ENCODE measurements around the gene CRYGS. TPM values are rescaled to one million over a fixed set of nuclear protein-coding genes. Genes with fewer than 3 reads are reported as not detected.

The CRYGS gene
- total and polyA plus RNA-seq, 9 of the 15 experiments (the other 6 are each of a cell fraction or from before 2014, with no cell fraction given), result 1.5 to 3.8 (median 2.0) TPM

GRCh38 chr3:186593862-186594261, 49.7 kb upstream of the CRYGS start:
- DNase-seq (ENCODE audit: extremely low read depth in 1 of 4, low spot score in 3 of 4) (no peak), ATAC-seq (no peak), FAIRE-seq (no peak)
- Histone ChIP-seq H2AFZ (ENCODE audit: low read depth, low read length) (no peak overlapping the region), H3K27me3 (ENCODE audit: control insufficient read depth in 2 of 2, insufficient read depth in 2 of 2, low read length in 2 of 2) (no peaks in the 10 kb centered on the region), H3K4me3 (no peak overlapping the region), H3K4me2 (ENCODE audit: insufficient read depth, low read length) (no peak overlapping the region), H4K20me1 (replicated peaks; ENCODE audit: control insufficient read depth, insufficient read depth, low read length) (no peaks in the 10 kb centered on the region), H3K9me1 (ENCODE audit: control insufficient read depth, insufficient read depth, low read length) (no peaks in the 10 kb centered on the region), H3K9me3 (replicated peaks; ENCODE audit: control insufficient read depth, insufficient read depth, low read depth, low read length) (no peaks in the 10 kb centered on the region), H3K36me3 (ENCODE audit: control insufficient read depth, insufficient read depth, low read length) (no peaks in the 10 kb centered on the region), H3K27ac (ENCODE audit: extremely low read depth, low read depth, low read length) (no peak overlapping the region), H3K9ac (ENCODE audit: insufficient read depth in 1 of 2, low read depth in 2 of 2, low read length in 2 of 2) (no peak overlapping the region), H3K4me1 (replicated peaks in 1 of 2; ENCODE audit: control insufficient read depth in 2 of 2, insufficient read depth in 2 of 2, low read length in 2 of 2) (peaks cover 0 to 28% of the 10 kb centered on the region in 2 experiments; a peak in 4 of 5 replicates), H3K79me2 (ENCODE audit: control insufficient read depth, insufficient read depth, low read length) (no peaks in the 10 kb centered on the region)
- ChIA-PET POLR2A (interaction anchor here (1.4 kb wide), 1 partner anchor 190 kb away, joined by 4 read pairs; the partner anchor contains the start of gene EIF4A2), CTCF (ENCODE audit: low intra/inter-chr PET ratio) (no interaction called here)
- TF ChIP-seq KLF10 (CRISPR knock-in tag; IDR thresholded peaks at IDR 0.05) (no peak), NR1H2 (CRISPR knock-in tag; IDR thresholded peaks at IDR 0.05) (no peak)
- WGBS (ENCODE audit: insufficient coverage, low coverage, missing lambda C conversion rate), result 87% methylated on average over 3 of the region's 3 CpGs
- in situ Hi-C loops (cut with MboI) (no loop called here), intact Hi-C loops (cut with micrococcal nuclease) (no loop called here)
- BruUV-seq (replicated peaks), result no TSS peak

DNA sequence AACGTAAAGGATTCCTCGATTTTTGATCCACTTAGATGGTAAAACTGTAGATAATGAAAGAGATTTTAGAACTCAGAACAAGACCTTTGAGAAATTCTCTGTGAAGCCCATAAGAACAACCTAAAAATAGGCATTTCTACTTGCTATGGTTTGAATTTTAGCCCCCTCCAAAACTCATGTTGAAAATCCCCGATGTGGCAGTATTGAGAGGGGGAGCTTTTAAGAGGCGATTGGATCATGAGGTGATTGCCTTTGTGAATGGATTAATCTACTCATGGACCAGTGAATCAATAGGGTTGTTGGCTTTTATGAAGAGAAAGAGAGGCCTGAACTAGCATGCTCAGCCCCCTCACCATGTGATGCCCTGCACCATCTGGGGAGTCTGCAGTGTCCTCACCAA, 48.5 kb upstream of the CRYGS start:
- no peaks in the 10 kb centered on the region for H4K20me1 ChIP-seq (replicated peaks; ENCODE audit: control insufficient read depth, insufficient read depth, low read length)
- POLR2A ChIA-PET, result interaction anchor here (1.4 to 3.8 kb wide), 2 partner anchors 191 kb away, joined by 4 to 23 read pairs; partner anchors contain the start of gene EIF4A2
- H3K27me3 ChIP-seq (ENCODE audit: control insufficient read depth in 2 of 2, insufficient read depth in 2 of 2, low read length in 2 of 2), result no peaks in the 10 kb centered on the region
- no peak for ATAC-seq
- no peak for DNase-seq (ENCODE audit: extremely low read depth in 1 of 4, low spot score in 3 of 4)
- TF ChIP-seq PHF20 (IDR thresholded peaks at IDR 0.05; ENCODE audit: partially characterized antibody) (no peak), C11orf30 (IDR thresholded peaks at IDR 0.05; ENCODE audit: low read depth) (0 out of 2 replicates have a peak, but pooled peaks have one; percentile 7)
- no TSS peak for BruUV-seq (replicated peaks)
- H3K27ac ChIP-seq (ENCODE audit: extremely low read depth, low read depth, low read length), result no peak overlapping the region
- H3K9ac ChIP-seq (ENCODE audit: insufficient read depth in 1 of 2, low read depth in 2 of 2, low read length in 2 of 2), result no peak overlapping the region
- no peak overlapping the region for H2AFZ ChIP-seq (ENCODE audit: low read depth, low read length)
- no peak for FAIRE-seq
- H3K79me2 ChIP-seq (ENCODE audit: control insufficient read depth, insufficient read depth, low read length), result no peaks in the 10 kb centered on the region
- H3K4me3 ChIP-seq, result no peak overlapping the region
- no peaks in the 10 kb centered on the region for H3K36me3 ChIP-seq (ENCODE audit: control insufficient read depth, insufficient read depth, low read length)
- H3K9me1 ChIP-seq (ENCODE audit: control insufficient read depth, insufficient read depth, low read length), result no peaks in the 10 kb centered on the region
- in situ Hi-C loops (cut with MboI), result no loop called here
- intact Hi-C loops (cut with micrococcal nuclease), result no loop called here
- no peaks in the 10 kb centered on the region for H3K9me3 ChIP-seq (replicated peaks; ENCODE audit: control insufficient read depth, insufficient read depth, low read depth, low read length)
- 55% methylated on average over 4 of the region's 4 CpGs for WGBS (ENCODE audit: insufficient coverage, low coverage, missing lambda C conversion rate)
- H3K4me1 ChIP-seq (replicated peaks in 1 of 2; ENCODE audit: control insufficient read depth in 2 of 2, insufficient read depth in 2 of 2, low read length in 2 of 2), result peaks cover 0 to 33% of the 10 kb centered on the region in 2 experiments; a peak in 4 of 5 replicates
- H3K4me2 ChIP-seq (ENCODE audit: insufficient read depth, low read length), result no peak overlapping the region
- CTCF ChIA-PET (ENCODE audit: low intra/inter-chr PET ratio), result no interaction called here
